Stimulated activated naive CD8-positive, alpha-beta T cell treated with anti-CD3 and anti-CD28 coated beads, Interleukin-15, Interleukin-2, amounts not matched to agents 100 ng/mL and 50 ng/mL, for 24 hours (primary cell): ENCODE measurements around the gene FEZ2.

ENCODE experiments used
- H3K27ac Mint-ChIP-seq: one replicate; pipeline ENCODE4 v1.8.0; 2021; ENCODE audit warnings: mild to moderate bottlenecking, mixed read lengths
- H3K27me3 Mint-ChIP-seq: one replicate; pipeline ENCODE4 v1.8.0; 2021; ENCODE audit warnings: mixed read lengths
- H3K36me3 Mint-ChIP-seq: one replicate; pipeline ENCODE4 v1.8.0; 2021; ENCODE audit warnings: low read depth, mixed read lengths
- H3K4me1 Mint-ChIP-seq: one replicate; pipeline ENCODE4 v1.8.0; 2021; ENCODE audit warnings: low read depth, mixed read lengths
- H3K4me3 Mint-ChIP-seq: one replicate; pipeline ENCODE4 v1.8.0; 2021; ENCODE audit warnings: mild to moderate bottlenecking, mixed read lengths
- H3K9me3 Mint-ChIP-seq: one replicate; pipeline ENCODE4 v1.8.0; 2021; ENCODE audit warnings: mixed read lengths

The FEZ2 gene, protein sequence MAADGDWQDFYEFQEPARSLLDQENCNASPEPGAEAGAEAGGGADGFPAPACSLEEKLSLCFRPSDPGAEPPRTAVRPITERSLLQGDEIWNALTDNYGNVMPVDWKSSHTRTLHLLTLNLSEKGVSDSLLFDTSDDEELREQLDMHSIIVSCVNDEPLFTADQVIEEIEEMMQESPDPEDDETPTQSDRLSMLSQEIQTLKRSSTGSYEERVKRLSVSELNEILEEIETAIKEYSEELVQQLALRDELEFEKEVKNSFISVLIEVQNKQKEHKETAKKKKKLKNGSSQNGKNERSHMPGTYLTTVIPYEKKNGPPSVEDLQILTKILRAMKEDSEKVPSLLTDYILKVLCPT

DNA sequence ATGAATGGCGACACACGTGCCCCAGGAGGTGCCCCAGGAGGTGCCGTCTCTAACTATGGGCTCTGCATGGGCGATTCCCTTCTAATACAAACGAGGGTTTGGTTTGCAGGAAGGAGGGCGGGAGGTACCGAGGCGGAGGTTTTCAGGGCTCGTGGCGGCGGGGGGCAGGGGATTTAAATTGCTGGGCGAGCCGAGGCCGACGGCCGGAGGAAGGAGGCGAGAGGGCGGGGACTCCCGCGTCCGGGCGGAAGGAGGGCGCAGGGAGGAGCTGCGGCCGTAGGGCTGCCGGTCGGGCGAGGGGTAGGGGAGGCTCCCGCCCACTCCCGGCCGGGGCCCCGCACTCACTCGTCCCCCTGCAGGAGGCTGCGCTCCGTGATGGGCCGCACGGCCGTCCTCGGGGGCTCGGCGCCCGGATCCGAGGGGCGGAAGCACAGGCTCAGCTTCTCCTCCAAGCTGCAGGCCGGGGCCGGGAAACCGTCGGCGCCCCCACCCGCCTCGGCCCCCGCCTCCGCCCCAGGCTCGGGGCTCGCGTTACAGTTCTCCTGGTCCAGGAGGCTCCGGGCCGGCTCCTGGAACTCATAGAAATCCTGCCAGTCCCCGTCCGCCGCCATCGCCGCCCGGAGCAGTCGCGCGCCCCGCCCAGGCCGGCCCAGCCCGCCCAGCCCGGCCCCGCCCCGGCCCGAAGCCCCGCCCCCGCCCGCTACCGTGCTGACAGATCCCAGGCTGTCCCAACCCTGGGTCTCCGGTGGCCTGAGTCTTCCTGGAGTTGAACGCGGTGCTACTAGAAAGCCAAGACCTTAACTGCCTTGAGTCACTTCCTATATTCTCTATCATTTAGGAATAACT lies at the start of gene FEZ2:
Gene FEZ2 (minus strand): TSS at position 637 of the 846 bp plus-strand sequence. CDS start 26 bp downstream, at position 611.
- peaks cover 32% of the 10 kb centered on the region for H3K4me1 Mint-ChIP-seq
- peak within 1 kb of the TSS; percentile 98 for H3K4me3 Mint-ChIP-seq
- no peaks in the 10 kb centered on the region for H3K27me3 Mint-ChIP-seq

DNA sequence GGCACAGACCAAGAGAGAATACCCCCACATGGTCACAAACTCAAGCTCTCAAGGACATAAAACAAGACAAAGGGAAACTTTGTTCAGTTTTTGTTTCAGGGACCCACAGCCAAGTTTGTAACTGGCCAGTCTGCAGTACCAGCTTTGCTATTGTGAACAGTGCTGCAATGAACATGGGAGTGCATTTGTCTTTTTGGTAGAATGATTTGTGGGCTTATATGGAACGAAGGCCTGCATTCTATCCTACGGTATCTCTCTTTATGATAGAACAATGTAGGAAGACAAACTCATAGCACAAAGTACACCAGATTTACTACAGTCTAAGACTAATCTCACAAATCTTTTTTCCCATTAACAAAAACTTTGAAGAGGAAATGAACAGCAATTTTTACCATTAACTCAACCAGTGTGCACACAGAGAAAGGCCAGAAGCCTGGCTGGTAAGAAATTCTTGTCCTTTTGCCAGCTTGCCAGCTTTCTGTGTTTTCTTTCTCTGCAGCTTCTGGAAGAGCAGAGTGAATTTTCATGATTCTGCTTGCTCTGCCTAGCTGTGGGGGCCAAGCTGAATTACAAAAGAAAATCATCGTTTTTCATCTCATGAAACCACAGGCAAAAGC lies 37.1 kb upstream of the FEZ2 start:
- Mint-ChIP-seq H3K36me3 (no peaks in the 10 kb centered on the region), H3K27ac (no peak overlapping the region), H3K4me3 (no peak overlapping the region), H3K9me3 (no peaks in the 10 kb centered on the region), H3K4me1 (no peaks in the 10 kb centered on the region), H3K27me3 (peaks cover 8% of the 10 kb centered on the region)

More for the DNA sequence above, at the start of gene FEZ2:
- Mint-ChIP-seq H3K9me3 (no peaks in the 10 kb centered on the region), H3K27ac (peak within 1 kb of the TSS; percentile 94), H3K36me3 (peaks cover 11% of the 10 kb centered on the region)

DNA sequence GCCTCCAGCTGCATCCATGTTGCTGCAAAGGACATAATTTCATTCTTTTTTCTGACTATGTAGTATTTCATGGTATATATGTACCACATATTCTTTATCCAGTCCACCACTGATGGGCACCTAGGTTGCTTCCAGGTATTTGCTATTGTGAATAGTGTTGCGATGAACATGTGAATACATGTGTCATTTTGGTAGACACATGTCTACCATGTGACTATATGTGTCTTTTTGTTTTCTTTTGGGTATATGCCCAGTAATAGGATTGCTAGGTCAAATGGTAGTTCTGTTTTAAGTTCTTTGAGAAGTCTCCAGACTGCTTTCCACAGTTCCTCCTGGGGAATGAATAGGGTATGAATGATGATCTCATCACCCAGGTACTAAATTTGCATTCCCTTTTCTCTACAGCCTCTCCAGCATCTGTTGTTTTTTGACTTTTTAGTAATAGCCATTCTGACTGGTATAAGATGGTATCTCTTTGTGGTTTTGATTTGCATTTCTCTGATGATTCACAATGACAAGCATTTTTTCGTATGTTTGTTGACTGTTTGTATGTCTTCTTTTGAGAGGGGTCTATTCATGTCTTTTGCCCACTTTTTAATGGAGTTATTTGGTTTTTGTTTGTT lies 35.6 kb upstream of the FEZ2 start:
- Mint-ChIP-seq H3K4me3 (no peak overlapping the region), H3K27ac (no peak overlapping the region), H3K27me3 (peaks cover 8% of the 10 kb centered on the region), H3K36me3 (no peaks in the 10 kb centered on the region), H3K9me3 (no peaks in the 10 kb centered on the region), H3K4me1 (no peaks in the 10 kb centered on the region)

DNA sequence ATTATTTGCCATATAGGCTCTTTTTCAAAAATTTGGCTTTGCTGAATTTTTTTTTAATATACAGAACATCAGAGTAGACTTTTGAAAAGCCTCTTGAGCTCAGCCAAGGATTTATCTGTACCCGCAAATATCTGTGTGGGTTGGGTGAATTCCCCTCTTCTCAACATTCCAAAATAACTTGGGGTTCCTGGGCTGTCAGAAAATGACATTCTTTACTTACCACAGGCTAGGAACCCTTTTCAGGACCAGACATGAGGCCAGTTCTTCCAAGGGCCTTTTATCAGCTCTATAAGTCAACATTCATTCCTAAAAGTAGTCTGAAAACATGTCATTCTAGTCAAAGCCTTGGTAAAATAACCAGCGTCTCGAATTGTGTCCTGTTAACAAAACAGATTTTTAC lies 28.8 kb upstream of the FEZ2 start:
- no peaks in the 10 kb centered on the region for H3K36me3 Mint-ChIP-seq
- H3K9me3 Mint-ChIP-seq, result peaks cover 3% of the 10 kb centered on the region
- no peak overlapping the region for H3K4me3 Mint-ChIP-seq
- no peak overlapping the region for H3K27ac Mint-ChIP-seq
- H3K4me1 Mint-ChIP-seq, result no peaks in the 10 kb centered on the region
- H3K27me3 Mint-ChIP-seq, result peaks cover 10% of the 10 kb centered on the region

DNA sequence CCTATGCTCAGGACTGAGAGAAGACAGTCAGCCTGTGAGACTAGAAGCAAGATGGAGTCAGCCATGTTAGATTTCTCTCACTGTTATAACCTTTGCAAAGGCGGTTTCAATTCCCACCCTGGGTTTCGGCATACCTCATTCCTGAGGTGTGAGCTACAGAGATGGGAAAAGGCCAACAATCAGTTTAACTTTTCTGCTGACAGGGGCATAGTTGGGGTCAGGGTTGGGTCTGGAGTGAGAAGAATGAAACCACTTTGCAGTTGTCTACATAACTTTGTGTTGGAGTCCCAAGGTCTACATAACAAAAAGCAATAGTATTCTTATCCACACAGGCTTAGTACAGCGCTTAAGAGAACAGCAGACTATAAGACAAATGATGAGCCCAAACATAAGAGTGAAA lies 28.1 kb upstream of the FEZ2 start:
- H3K27me3 Mint-ChIP-seq, result peaks cover 10% of the 10 kb centered on the region
- no peak overlapping the region for H3K27ac Mint-ChIP-seq
- H3K4me1 Mint-ChIP-seq, result no peaks in the 10 kb centered on the region
- H3K9me3 Mint-ChIP-seq, result peaks cover 3% of the 10 kb centered on the region
- H3K4me3 Mint-ChIP-seq, result no peak overlapping the region
- no peaks in the 10 kb centered on the region for H3K36me3 Mint-ChIP-seq

DNA sequence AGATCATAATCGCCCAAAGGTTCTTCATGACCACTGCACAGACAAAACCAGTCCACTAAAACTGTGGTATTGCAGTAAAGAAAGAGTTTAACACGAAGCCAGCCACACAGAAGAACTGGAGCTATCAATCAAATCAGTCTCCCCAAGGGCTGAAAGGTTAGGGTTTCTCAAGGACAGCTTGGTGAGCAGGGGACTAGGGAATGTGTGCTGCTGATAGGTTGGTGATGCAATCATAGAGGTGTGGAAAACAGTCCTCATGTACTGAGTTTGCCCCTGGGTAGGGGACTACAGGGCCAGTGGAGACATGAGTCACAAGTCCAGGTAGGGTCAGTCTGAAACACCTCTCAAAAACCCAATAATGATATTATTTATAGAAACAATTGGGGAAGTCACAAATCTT lies 27.3 kb upstream of the FEZ2 start:
- H3K27me3 Mint-ChIP-seq, result peaks cover 10% of the 10 kb centered on the region
- H3K27ac Mint-ChIP-seq, result no peak overlapping the region
- H3K36me3 Mint-ChIP-seq, result no peaks in the 10 kb centered on the region
- no peak overlapping the region for H3K4me3 Mint-ChIP-seq
- no peaks in the 10 kb centered on the region for H3K4me1 Mint-ChIP-seq
- H3K9me3 Mint-ChIP-seq, result peaks cover 3% of the 10 kb centered on the region

DNA sequence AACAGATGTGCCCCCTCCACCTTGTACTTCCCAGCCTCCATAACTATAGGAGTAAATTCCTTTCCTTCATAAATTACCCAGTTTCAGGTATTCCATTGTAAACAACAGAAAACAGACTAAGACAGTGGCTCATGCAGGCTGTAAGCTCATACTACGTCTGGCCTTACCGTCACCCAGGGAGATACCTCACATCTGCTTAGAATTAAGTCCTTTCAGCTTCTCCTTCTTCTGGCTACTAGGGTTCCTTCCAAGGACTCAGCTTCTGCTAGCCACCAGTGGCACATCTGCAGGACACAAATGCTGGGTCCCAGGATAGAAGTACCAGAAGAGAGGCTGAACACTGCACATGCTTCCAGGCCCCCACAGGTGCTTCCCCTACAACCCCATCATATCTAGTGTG lies 22.4 kb upstream of the FEZ2 start:
- H3K27ac Mint-ChIP-seq, result no peak overlapping the region
- no peak overlapping the region for H3K4me3 Mint-ChIP-seq
- H3K4me1 Mint-ChIP-seq, result no peaks in the 10 kb centered on the region
- no peaks in the 10 kb centered on the region for H3K9me3 Mint-ChIP-seq
- H3K36me3 Mint-ChIP-seq, result no peaks in the 10 kb centered on the region
- H3K27me3 Mint-ChIP-seq, result peaks cover 10% of the 10 kb centered on the region

DNA sequence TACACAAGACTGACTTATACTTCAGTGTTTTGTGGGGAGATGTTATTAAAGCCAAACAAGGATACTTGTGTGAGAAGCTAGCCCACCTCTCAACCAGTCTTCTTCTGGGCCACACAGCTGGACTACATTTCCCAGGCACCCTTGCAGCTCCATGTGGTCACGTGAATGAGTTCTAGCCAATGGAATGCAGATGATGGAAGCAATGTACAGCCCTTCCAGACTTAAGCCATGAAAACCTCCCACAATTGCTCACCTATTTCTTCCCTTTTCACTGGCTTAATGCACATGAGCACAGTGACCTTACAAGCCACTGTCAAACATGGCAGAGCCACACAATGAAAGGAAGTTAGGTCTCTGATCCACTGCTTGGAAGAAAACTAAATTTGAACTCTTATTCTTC lies 20.4 kb upstream of the FEZ2 start:
- Mint-ChIP-seq H3K9me3 (no peaks in the 10 kb centered on the region), H3K36me3 (no peaks in the 10 kb centered on the region), H3K4me1 (no peaks in the 10 kb centered on the region), H3K4me3 (no peak overlapping the region), H3K27me3 (peaks cover 10% of the 10 kb centered on the region), H3K27ac (no peak overlapping the region)

DNA sequence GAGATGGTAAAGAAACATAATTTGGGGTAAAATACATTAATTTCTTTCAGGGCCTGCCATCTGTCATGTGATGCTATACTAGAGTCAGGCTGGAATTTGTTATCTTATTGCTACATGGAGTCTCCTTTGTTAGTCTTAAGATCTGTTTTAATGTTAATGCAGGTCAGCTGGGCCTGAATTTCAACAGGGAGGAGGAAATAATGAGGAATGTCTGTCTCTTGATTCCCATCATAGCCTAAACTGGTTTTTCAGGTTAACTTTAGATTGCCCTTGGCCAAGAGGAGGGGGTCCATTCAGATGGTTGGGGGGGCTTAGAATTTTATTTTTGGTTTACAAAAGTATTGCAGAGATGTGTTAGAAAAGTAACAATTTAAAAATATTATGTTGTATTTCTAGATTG lies 19.0 kb upstream of the FEZ2 start:
- Mint-ChIP-seq H3K9me3 (no peaks in the 10 kb centered on the region), H3K27me3 (peaks cover 2% of the 10 kb centered on the region), H3K4me3 (no peak overlapping the region), H3K27ac (no peak overlapping the region), H3K36me3 (no peaks in the 10 kb centered on the region), H3K4me1 (no peaks in the 10 kb centered on the region)

DNA sequence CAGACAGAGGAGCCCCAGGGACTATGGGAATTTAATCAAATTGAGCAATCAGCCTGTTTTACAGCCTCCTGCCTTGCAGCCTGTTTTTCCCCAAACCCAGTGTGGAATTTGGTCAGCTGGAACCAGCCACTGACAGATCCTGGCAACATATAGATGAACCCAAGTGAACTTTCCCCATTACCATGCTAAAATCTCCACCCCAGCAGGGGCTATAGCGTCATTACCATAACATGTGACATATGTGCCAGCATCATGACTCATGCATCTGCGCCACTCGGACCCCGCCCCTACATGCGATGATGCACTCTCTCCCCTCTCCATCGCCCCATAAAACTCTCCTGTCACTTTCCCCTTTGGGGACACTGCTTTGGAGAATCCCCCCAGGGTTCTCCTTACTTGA lies 17.3 kb upstream of the FEZ2 start:
- Mint-ChIP-seq H3K36me3 (no peaks in the 10 kb centered on the region), H3K27ac (no peak overlapping the region), H3K27me3 (no peaks in the 10 kb centered on the region), H3K9me3 (no peaks in the 10 kb centered on the region), H3K4me1 (no peaks in the 10 kb centered on the region), H3K4me3 (no peak overlapping the region)

DNA sequence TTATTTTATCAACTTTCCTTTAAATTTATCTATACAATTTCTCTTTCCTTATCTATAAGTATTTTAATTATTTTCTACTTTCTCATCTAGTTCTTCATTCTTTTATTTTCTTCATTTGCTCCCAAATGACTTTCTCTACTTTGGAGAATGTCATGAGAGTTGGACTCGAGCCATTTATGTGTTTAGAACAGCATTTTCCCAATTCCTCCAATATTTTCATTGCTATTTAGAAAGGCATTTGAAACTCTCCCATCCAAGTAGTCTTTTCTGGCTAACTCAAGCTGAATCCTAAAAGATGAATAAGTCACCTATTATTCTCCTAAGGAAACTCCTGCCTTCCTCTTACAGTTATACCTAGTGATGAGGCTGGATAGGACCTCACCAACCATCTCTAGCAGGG lies 15.8 kb upstream of the FEZ2 start:
- H3K4me1 Mint-ChIP-seq, result no peaks in the 10 kb centered on the region
- H3K4me3 Mint-ChIP-seq, result no peak overlapping the region
- H3K27me3 Mint-ChIP-seq, result no peaks in the 10 kb centered on the region
- no peaks in the 10 kb centered on the region for H3K9me3 Mint-ChIP-seq
- H3K36me3 Mint-ChIP-seq, result no peaks in the 10 kb centered on the region
- no peak overlapping the region for H3K27ac Mint-ChIP-seq

DNA sequence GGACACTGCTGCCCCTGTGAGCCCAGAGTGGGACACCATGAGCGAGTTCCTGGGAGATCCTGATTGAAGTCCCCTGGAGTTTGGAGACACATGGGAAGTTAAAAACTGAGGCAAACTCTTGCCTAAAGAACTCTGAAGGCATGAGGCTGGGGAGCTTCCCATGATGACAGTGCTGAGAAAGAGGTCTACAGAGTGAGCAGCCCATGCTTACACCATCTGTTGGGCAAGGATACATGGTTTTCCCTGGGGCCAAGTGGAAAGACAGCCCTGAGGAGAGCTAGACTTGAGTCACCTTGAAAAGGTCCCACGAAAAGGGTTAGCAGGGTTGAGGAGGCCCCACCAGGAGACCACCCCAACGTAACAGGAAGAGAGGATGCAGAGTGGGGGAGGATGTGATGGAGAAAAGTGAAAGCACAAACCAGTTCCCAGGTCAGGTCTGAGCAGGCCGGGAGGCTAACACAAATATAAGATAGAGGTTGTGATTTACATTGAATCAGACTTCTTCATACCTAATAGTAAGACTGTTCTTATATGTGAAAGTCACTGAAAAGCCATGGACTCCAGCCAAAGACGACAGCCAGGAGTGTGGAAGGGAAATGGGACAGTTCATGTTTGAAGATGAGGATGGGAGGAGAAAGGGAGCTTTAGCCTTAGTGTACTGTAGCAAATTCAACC lies 13.5 kb upstream of the FEZ2 start:
- Mint-ChIP-seq H3K4me3 (no peak overlapping the region), H3K36me3 (no peaks in the 10 kb centered on the region), H3K27ac (no peak overlapping the region), H3K9me3 (no peaks in the 10 kb centered on the region), H3K4me1 (no peaks in the 10 kb centered on the region), H3K27me3 (peaks cover under 1% of the 10 kb centered on the region)

DNA sequence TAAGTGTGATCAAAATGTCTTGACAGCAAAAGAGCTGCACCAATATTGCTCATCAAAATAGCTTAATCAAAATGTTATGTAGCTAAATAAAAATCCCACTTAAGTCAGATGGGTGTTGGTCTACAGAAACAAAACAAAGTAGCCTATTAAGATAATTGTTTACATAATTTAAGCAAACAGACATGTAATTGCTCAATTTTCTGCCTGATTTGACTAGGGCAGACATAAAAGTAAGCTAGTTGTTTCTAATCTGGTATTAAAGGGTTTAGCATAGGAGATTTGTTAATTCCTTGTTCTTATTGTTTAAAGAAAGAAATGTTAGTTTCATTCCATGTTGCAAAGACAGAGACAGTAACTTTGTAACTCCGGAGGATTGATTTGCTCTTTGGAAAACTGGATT lies 11.5 kb upstream of the FEZ2 start:
- no peak overlapping the region for H3K4me3 Mint-ChIP-seq
- peaks cover 5% of the 10 kb centered on the region for H3K27me3 Mint-ChIP-seq
- no peaks in the 10 kb centered on the region for H3K36me3 Mint-ChIP-seq
- H3K4me1 Mint-ChIP-seq, result no peaks in the 10 kb centered on the region
- no peaks in the 10 kb centered on the region for H3K9me3 Mint-ChIP-seq
- no peak overlapping the region for H3K27ac Mint-ChIP-seq

DNA sequence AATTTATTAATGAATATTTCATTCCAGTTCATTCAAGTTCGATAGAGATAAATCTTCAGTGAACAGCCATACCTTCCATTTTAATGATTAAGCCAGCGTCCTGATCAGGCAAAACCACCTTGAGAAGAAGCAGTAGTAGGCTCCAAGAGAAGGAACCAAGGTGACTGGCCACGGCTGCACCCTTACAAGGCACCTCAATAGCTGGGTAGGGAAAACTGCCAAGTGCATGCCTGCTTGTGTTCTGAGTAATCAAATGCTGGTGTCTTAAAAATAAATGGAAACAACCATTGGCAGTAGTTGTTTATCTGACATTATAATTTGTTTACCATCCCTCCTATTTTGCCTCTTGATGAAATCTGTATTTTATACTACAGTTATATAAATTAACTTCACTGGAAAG lies 10.0 kb upstream of the FEZ2 start:
- Mint-ChIP-seq H3K4me3 (no peak overlapping the region), H3K27ac (no peak overlapping the region), H3K9me3 (no peaks in the 10 kb centered on the region), H3K36me3 (no peaks in the 10 kb centered on the region), H3K4me1 (no peaks in the 10 kb centered on the region), H3K27me3 (peaks cover 5% of the 10 kb centered on the region)
